Endothelial cell of umbilical vein (primary cell): ENCODE data around the gene SMURF1. TPM values are rescaled to one million over a fixed set of nuclear protein-coding genes. Genes with fewer than 3 reads are reported as not detected.

Experiments
- BruUV-seq: library from RNA; stranded (reverse); fragments of 400-500 nt; replicated peaks from 2 replicates; lab custom pipeline; 2021; lab: Mats Ljungman, UMichigan
- CTCF ChIA-PET: fragments of 300-600, 350-600 bp; sonication (Branson Sonifier 250); formaldehyde crosslinking; loops from one replicate; lab custom pipeline; 2021; ENCODE audit warnings: antibody characterized with exemption, inconsistent platforms; lab: Charles Lee
- POLR2A ChIA-PET: fragments of 300-600, 350-600 bp; sonication (Branson Sonifier 250); formaldehyde crosslinking; loops from one replicate; lab custom pipeline; 2021; ENCODE audit warnings: antibody characterized with exemption, inconsistent platforms; lab: Charles Lee
- DNase-seq: peaks from one replicate; pipeline ENCODE4 v3.0.0-alpha.2; 2011; ENCODE audit warnings: low read depth, low spot score
- FAIRE-seq: peaks from 2 replicates; lab custom pipeline; 2011; peaks lifted over from hg19 to GRCh38; lab: Jason Lieb, UNC
- H2AFZ ChIP-seq: 2 replicates; pipeline ENCODE4 v1.6.0; 2012; ENCODE audit warnings: low read depth, low read length, control low read depth, inconsistent platforms
- H3K27ac ChIP-seq: 2 replicates; pipeline ENCODE4 v1.5.1; 2011; ENCODE audit warnings: low read depth, mild to moderate bottlenecking, control low read depth, low read length, moderate library complexity; ENCODE audit not compliant: insufficient read depth
- H3K27me3 ChIP-seq, 2 experiments: 2 replicates each; pipeline versions ENCODE4 v1.6.0 to v1.6.1; 2011; ENCODE audit warnings: low read length in 2 of 2, mixed read lengths in 1 of 2; ENCODE audit not compliant: control insufficient read depth in 2 of 2, insufficient read depth in 2 of 2
- H3K36me3 ChIP-seq, 2 experiments: 2 replicates in 1 of 2; 3 replicates in 1 of 2; pipeline ENCODE4 v1.5.1; 2011; ENCODE audit warnings: low read length in 2 of 2, mild to moderate bottlenecking in 1 of 2, moderate library complexity in 1 of 2; ENCODE audit not compliant: control insufficient read depth in 2 of 2, insufficient read depth in 2 of 2; ENCODE audit errors: extremely low read depth in 1 of 2
- H3K4me1 ChIP-seq: 3 replicates; pipeline ENCODE4 v1.5.1; 2011; ENCODE audit warnings: mild to moderate bottlenecking, low read length; ENCODE audit not compliant: control insufficient read depth, insufficient read depth; ENCODE audit errors: extremely low read depth
- H3K4me2 ChIP-seq: 2 replicates; pipeline ENCODE4 v1.6.1; 2011; ENCODE audit warnings: low read length, control low read depth, mixed read lengths; ENCODE audit not compliant: insufficient read depth
- H3K4me3 ChIP-seq, 3 experiments: fragments of 200-600 bp in 1 of 3; sonication (generic), shearing (Covaris generic) in 1 of 3; replicated peaks in 1 of 3; 2 replicates each; pipeline ENCODE4 v1.5.1; 2011 to 2016; ENCODE audit warnings: control low read depth in 3 of 3, low read length in 3 of 3, mild to moderate bottlenecking in 2 of 3, inconsistent platforms in 1 of 3, low read depth in 1 of 3, moderate library complexity in 1 of 3; ENCODE audit not compliant: insufficient read depth in 1 of 3
- H3K79me2 ChIP-seq: 2 replicates; pipeline ENCODE4 v1.6.0; 2012; ENCODE audit warnings: low read length, inconsistent platforms; ENCODE audit not compliant: control insufficient read depth, insufficient read depth
- H3K9ac ChIP-seq: replicated peaks from 2 replicates; pipeline ENCODE3; 2011; ENCODE audit warnings: low read length, control low read depth; ENCODE audit not compliant: insufficient read depth; ENCODE audit errors: extremely low read depth
- H3K9me1 ChIP-seq: replicated peaks from 3 replicates; pipeline ENCODE4 v1.6.0; 2011; ENCODE audit warnings: mild to moderate bottlenecking, low read length; ENCODE audit not compliant: control insufficient read depth, insufficient read depth; ENCODE audit errors: extremely low read depth
- H3K9me3 ChIP-seq: replicated peaks from 2 replicates; pipeline ENCODE4 v1.5.1; 2012; ENCODE audit warnings: low read length, inconsistent platforms; ENCODE audit not compliant: control insufficient read depth, insufficient read depth
- H4K20me1 ChIP-seq: replicated peaks from 2 replicates; pipeline ENCODE3; 2011; ENCODE audit warnings: mild to moderate bottlenecking, low read length; ENCODE audit not compliant: control insufficient read depth, insufficient read depth; ENCODE audit errors: extremely low read depth
- EZH2 ChIP-seq: IDR thresholded peaks from 2 replicates; pipeline ENCODE4 v1.6.1; 2012; ENCODE audit warnings: borderline replicate concordance, low read depth, mild to moderate bottlenecking, moderate library complexity, low read length, inconsistent platforms; ENCODE audit not compliant: severe bottlenecking
- FOS ChIP-seq: IDR thresholded peaks from 2 replicates; pipeline ENCODE4 v1.6.1; 2011; ENCODE audit warnings: mild to moderate bottlenecking, low read length, moderate library complexity, borderline replicate concordance; ENCODE audit not compliant: insufficient read depth
- GATA2 ChIP-seq: IDR thresholded peaks from 2 replicates; pipeline ENCODE4 v1.7.0; 2011; ENCODE audit warnings: low read depth, mild to moderate bottlenecking, moderate library complexity, mixed read lengths, low read length; ENCODE audit not compliant: insufficient read length, insufficient read depth
- JUN ChIP-seq: IDR thresholded peaks from 2 replicates; pipeline ENCODE4 v1.6.1; 2011; ENCODE audit warnings: borderline replicate concordance, low read depth; ENCODE audit not compliant: insufficient read length, insufficient read depth
- MYC ChIP-seq: IDR thresholded peaks from one replicate; pipeline ENCODE4 v1.6.1; 2011; ENCODE audit warnings: mild to moderate bottlenecking, low read depth, low read length
- POLR2AphosphoS5 ChIP-seq: IDR thresholded peaks from 2 replicates; pipeline ENCODE4 v1.6.1; 2012; ENCODE audit warnings: low read depth, mild to moderate bottlenecking, control low read depth, low read length, moderate library complexity; ENCODE audit not compliant: insufficient read depth
- dilution Hi-C: fragments of 300-500 bp; cut with MboI; formaldehyde crosslinking; loops from one replicate; pipeline ENCODE4 v1.15.0; 2019; ENCODE audit warnings: low sequenced_read_pairs; ENCODE audit not compliant: extremely low pct_ligation_motif_present
- intact Hi-C: fragments of 100-400 bp; cut with micrococcal nuclease; formaldehyde crosslinking; loops from one replicate; pipeline ENCODE4 v1.10.0; 2022
- polyA plus RNA-seq, 4 experiments: library from polyadenylated mRNA; depleted of rRNA in 3 of 4; stranded (reverse) in 3 of 4; unstranded in 1 of 4; fragments of >200 nt; gene quantifications; 2 replicates each; pipeline versions ENCODE4 v1.2.1 to v1.2.3, GENCODE V29; 2011 to 2012; ENCODE audit warnings: missing spikeins in 1 of 4
- total RNA-seq: library from RNA; stranded (reverse); gene quantifications from 2 replicates; pipeline ENCODE4 v1.2.3, GENCODE V29; 2021
- TF ChIP-seq, protein P1 (sequence below), 2 donors: IDR thresholded peaks; 1 replicate in 1 of 2; 2 replicates in 1 of 2; pipeline ENCODE4 v1.5.1; 2011; ENCODE audit warnings: low read length in 2 of 2, mild to moderate bottlenecking in 2 of 2, moderate library complexity in 2 of 2, control low read depth in 1 of 2, inconsistent platforms in 1 of 2, low read depth in 1 of 2; ENCODE audit not compliant: insufficient read depth in 1 of 2; ENCODE audit errors: extremely low read depth in 1 of 2

Gene SMURF1
- total and polyA plus RNA-seq, 2 donors (not counting 3 experiments of a cell fraction or from before 2014, with no cell fraction given): 11.5 to 22.8 TPM

- DNase-seq (no peak), FAIRE-seq (no peak)
- Histone ChIP-seq H3K27ac (no peak overlapping the region), H3K27me3 (no peaks in the 10 kb centered on the region), H3K4me1 (no peaks in the 10 kb centered on the region), H3K4me3 (no peak overlapping the region), H2AFZ (no peak overlapping the region), H3K9me1 (no peaks in the 10 kb centered on the region), H3K9ac (no peak overlapping the region), H3K79me2 (peaks cover 68% of the 10 kb centered on the region), H3K36me3 (no peaks in the 10 kb centered on the region), H3K4me2 (no peak overlapping the region), H4K20me1 (peaks cover 4% of the 10 kb centered on the region), H3K9me3 (no peaks in the 10 kb centered on the region)
- dilution Hi-C loops (no loop called here), intact Hi-C loops (no loop called here)
- CTCF ChIA-PET: no interaction called here
- POLR2A ChIA-PET: no interaction called here
- TF ChIP-seq FOS (no peak), MYC (no peak), GATA2 (no peak), POLR2AphosphoS5 (no peak), EZH2 (no peak), JUN (no peak)
- TF ChIP-seq, protein P1, sequence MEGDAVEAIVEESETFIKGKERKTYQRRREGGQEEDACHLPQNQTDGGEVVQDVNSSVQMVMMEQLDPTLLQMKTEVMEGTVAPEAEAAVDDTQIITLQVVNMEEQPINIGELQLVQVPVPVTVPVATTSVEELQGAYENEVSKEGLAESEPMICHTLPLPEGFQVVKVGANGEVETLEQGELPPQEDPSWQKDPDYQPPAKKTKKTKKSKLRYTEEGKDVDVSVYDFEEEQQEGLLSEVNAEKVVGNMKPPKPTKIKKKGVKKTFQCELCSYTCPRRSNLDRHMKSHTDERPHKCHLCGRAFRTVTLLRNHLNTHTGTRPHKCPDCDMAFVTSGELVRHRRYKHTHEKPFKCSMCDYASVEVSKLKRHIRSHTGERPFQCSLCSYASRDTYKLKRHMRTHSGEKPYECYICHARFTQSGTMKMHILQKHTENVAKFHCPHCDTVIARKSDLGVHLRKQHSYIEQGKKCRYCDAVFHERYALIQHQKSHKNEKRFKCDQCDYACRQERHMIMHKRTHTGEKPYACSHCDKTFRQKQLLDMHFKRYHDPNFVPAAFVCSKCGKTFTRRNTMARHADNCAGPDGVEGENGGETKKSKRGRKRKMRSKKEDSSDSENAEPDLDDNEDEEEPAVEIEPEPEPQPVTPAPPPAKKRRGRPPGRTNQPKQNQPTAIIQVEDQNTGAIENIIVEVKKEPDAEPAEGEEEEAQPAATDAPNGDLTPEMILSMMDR (IDR thresholded peaks at IDR 0.05; ENCODE audit: extremely low read depth in 1 of 2, insufficient read depth in 1 of 2, low read depth in 1 of 2, low read length in 2 of 2): no peak
- BruUV-seq: no TSS peak
These were observed 53.0 kb downstream of the SMURF1 start for GRCh38 chr7:99090771-99091542.
